HCT116 (cell line): Measurements from ENCODE around the gene CELF4. TPM values are rescaled to one million over a fixed set of nuclear protein-coding genes. Genes with fewer than 3 reads are reported as not detected.

Experiments used
- ATAC-seq: fragments of 200-7000 bp; cut with Tn5 transposase; 2 replicates; pipeline ENCODE4 v1.9.1; 2020; ENCODE audit warnings: mild to moderate bottlenecking, moderate library complexity
- BruUV-seq: library from RNA; stranded (reverse); fragments of 400-500 nt; replicated peaks from 2 replicates; lab custom pipeline; 2021; lab: Mats Ljungman, UMichigan
- CTCF ChIA-PET: fragments of 300-600 bp; sonication (Branson Sonifier 250); formaldehyde crosslinking; loops from one replicate; lab custom pipeline; 2021; ENCODE audit warnings: antibody characterized with exemption; lab: Charles Lee
- POLR2A ChIA-PET: fragments of 300-600, 350-600 bp; sonication (Branson Sonifier 250); formaldehyde crosslinking; loops from one replicate; lab custom pipeline; 2021; ENCODE audit warnings: antibody characterized with exemption; lab: Charles Lee
- RAD21 ChIA-PET, 2 experiments: fragments of 300-600 bp; sonication (Branson Sonifier 250); formaldehyde crosslinking; loops; one replicate each; lab custom pipeline; 2023; ENCODE audit warnings: low total read pairs in 2 of 2; ENCODE audit not compliant: uncharacterized antibody in 2 of 2, unreplicated experiment in 2 of 2, low non-redundant PET in 1 of 2; lab: Charles Lee
- DNase-seq: peaks from one replicate; pipeline ENCODE4 v3.0.0-alpha.2; 2010; ENCODE audit warnings: low read depth, low spot score
- H2AFZ ChIP-seq: fragments of 200-600 bp; shearing (Covaris generic), sonication (generic); 2 replicates; pipeline ENCODE4 v1.6.1; 2017; ENCODE audit warnings: low read depth, mixed run types, mixed read lengths, antibody characterized with exemption, low read length; ENCODE audit not compliant: poor library complexity, severe bottlenecking
- H3K27ac ChIP-seq: 2 replicates; pipeline ENCODE4 v1.5.1; 2012; ENCODE audit warnings: low read depth, low read length
- H3K27me3 ChIP-seq: fragments of 200-600 bp; sonication (generic); 2 replicates; pipeline ENCODE4 v1.6.1; 2016; ENCODE audit warnings: mixed run types, low read length, mixed read lengths; ENCODE audit not compliant: insufficient read depth
- H3K36me3 ChIP-seq, 2 experiments: fragments of 200-500 bp in 1 of 2; fragments of 200-600 bp in 1 of 2; sonication (Bioruptor generic) in 1 of 2; sonication (generic) in 1 of 2; 2 replicates each; pipeline versions ENCODE4 v1.5.1 to v1.6.1; 2014 to 2016; ENCODE audit warnings: low read length in 2 of 2, inconsistent platforms in 1 of 2, mixed read lengths in 1 of 2, mixed run types in 1 of 2; ENCODE audit not compliant: insufficient read depth in 2 of 2, control insufficient read depth in 1 of 2
- H3K4me1 ChIP-seq, 2 experiments: fragments of 200-600 bp in 1 of 2; sonication (generic) in 1 of 2; 2 replicates each; pipeline versions ENCODE4 v1.5.1 to v1.6.1; 2012 to 2017; ENCODE audit warnings: low read length in 2 of 2, inconsistent platforms in 1 of 2, mild to moderate bottlenecking in 1 of 2, mixed read lengths in 1 of 2, mixed run types in 1 of 2, moderate library complexity in 1 of 2; ENCODE audit not compliant: insufficient read depth in 2 of 2, control insufficient read depth in 1 of 2
- H3K4me2 ChIP-seq: fragments of 200-600 bp; sonication (generic); 2 replicates; pipeline ENCODE4 v1.6.1; 2017; ENCODE audit warnings: mixed run types, low read length, mixed read lengths
- H3K4me3 ChIP-seq, 2 experiments: fragments of 200-600 bp in 1 of 2; sonication (generic) in 1 of 2; replicated peaks in 1 of 2; 2 replicates each; pipeline ENCODE4 v1.5.1; 2011 to 2016; ENCODE audit warnings: low read length in 2 of 2, control low read depth in 1 of 2, low read depth in 1 of 2, mild to moderate bottlenecking in 1 of 2, mixed read lengths in 1 of 2, mixed run types in 1 of 2
- H3K79me2 ChIP-seq: fragments of 200-600 bp; sonication (generic); 2 replicates; pipeline ENCODE4 v1.6.1; 2017; ENCODE audit warnings: mild to moderate bottlenecking, mixed run types, low read length, moderate library complexity, mixed read lengths; ENCODE audit not compliant: insufficient read depth
- H3K9ac ChIP-seq: fragments of 200-600 bp; sonication (generic); 2 replicates; pipeline ENCODE4 v1.6.1; 2016; ENCODE audit warnings: low read length, mixed read lengths
- H3K9me2 ChIP-seq: fragments of 200-600 bp; sonication (generic), shearing (Covaris generic); 2 replicates; pipeline ENCODE4 v1.6.1; 2017; ENCODE audit warnings: mixed run types, mild to moderate bottlenecking, moderate library complexity; ENCODE audit not compliant: insufficient read depth
- H3K9me3 ChIP-seq, 2 experiments: fragments of 200-500 bp in 1 of 2; fragments of 200-600 bp in 1 of 2; sonication (Bioruptor generic) in 1 of 2; sonication (generic) in 1 of 2; 2 replicates each; pipeline ENCODE4 v1.6.1; 2014 to 2017; ENCODE audit warnings: low read length in 2 of 2, mixed read lengths in 2 of 2, inconsistent platforms in 1 of 2, low read depth in 1 of 2, mild to moderate bottlenecking in 1 of 2, mixed run types in 1 of 2, moderate library complexity in 1 of 2; ENCODE audit not compliant: control insufficient read depth in 1 of 2, insufficient read depth in 1 of 2
- H4K20me1 ChIP-seq: fragments of 200-600 bp; sonication (generic), shearing (Covaris generic); 2 replicates; pipeline ENCODE4 v1.6.1; 2017; ENCODE audit warnings: mixed run types, mild to moderate bottlenecking, moderate library complexity; ENCODE audit not compliant: insufficient read depth
- CBX3 ChIP-seq: IDR thresholded peaks from 2 replicates; pipeline ENCODE4 v1.6.1; 2012; ENCODE audit warnings: low read depth
- CEBPB ChIP-seq: IDR thresholded peaks from 2 replicates; pipeline ENCODE4 v1.6.1; 2012; ENCODE audit warnings: low read depth
- EGR1 ChIP-seq: IDR thresholded peaks from 2 replicates; pipeline ENCODE4 v1.6.1; 2012; ENCODE audit warnings: low read depth
- FOSL1 ChIP-seq: IDR thresholded peaks from 2 replicates; pipeline ENCODE4 v1.6.1; 2012; ENCODE audit warnings: low read depth
- MAX ChIP-seq: IDR thresholded peaks from 2 replicates; pipeline ENCODE4 v1.6.1; 2012
- POLR2AphosphoS5 ChIP-seq: IDR thresholded peaks from 2 replicates; pipeline ENCODE4 v1.6.1; 2011; ENCODE audit warnings: mild to moderate bottlenecking, low read depth, low read length, moderate library complexity
- RAD21 ChIP-seq: IDR thresholded peaks from 2 replicates; pipeline ENCODE4 v1.6.1; 2012; ENCODE audit warnings: low read depth, mild to moderate bottlenecking
- REST ChIP-seq: IDR thresholded peaks from 2 replicates; pipeline ENCODE4 v1.6.1; 2012; ENCODE audit warnings: low read depth
- SP1 ChIP-seq: IDR thresholded peaks from 2 replicates; pipeline ENCODE4 v1.6.1; 2012; ENCODE audit warnings: low read depth
- TCF7L2 ChIP-seq: IDR thresholded peaks from 2 replicates; pipeline ENCODE4 v1.7.0; 2011; ENCODE audit warnings: borderline replicate concordance, inconsistent platforms; ENCODE audit not compliant: insufficient read depth, insufficient read length; ENCODE audit errors: extremely low read depth
- ZFX ChIP-seq: fragments of 450-650 bp; IDR thresholded peaks from 2 replicates; pipeline ENCODE4 v1.6.1; 2017
- ZNF274 ChIP-seq: fragments of 200-500 bp; sonication (Bioruptor generic); IDR thresholded peaks from 2 replicates; pipeline ENCODE4 v1.6.1; 2014; ENCODE audit warnings: mild to moderate bottlenecking, low read depth, low read length, inconsistent platforms
- intact Hi-C: fragments of 100-400 bp; cut with micrococcal nuclease; formaldehyde crosslinking; loops from 2 replicates; pipeline ENCODE4 v1.10.0; 2022
- total RNA-seq: library from RNA; stranded (reverse); gene quantifications from one replicate; pipeline ENCODE4 v1.2.1, GENCODE V29; 2021; ENCODE audit not compliant: unreplicated experiment
- TF ChIP-seq, protein P1 (sequence below), 3 experiments: fragments of 200-600 bp in 1 of 3; sonication (generic) in 1 of 3; IDR thresholded peaks in 2 of 3; conservative IDR thresholded peaks in 1 of 3; 2 replicates each; pipeline ENCODE4 v1.5.1; 2012 to 2017; ENCODE audit warnings: low read depth in 2 of 3, low read length in 2 of 3, antibody characterized with exemption in 1 of 3, borderline replicate concordance in 1 of 3, control low read depth in 1 of 3, mild to moderate bottlenecking in 1 of 3, mixed read lengths in 1 of 3, mixed run types in 1 of 3, moderate library complexity in 1 of 3; ENCODE audit not compliant: insufficient read depth in 1 of 3

CELF4 gene
- total RNA-seq, 1 experiment from 2014 or later, result not detected

- H3K27me3 ChIP-seq, result peaks cover 18% of the 10 kb centered on the region; the same call in 1 of the 2 replicates
- intact Hi-C loops, result no loop called here
- no peaks in the 10 kb centered on the region for H3K9me2 ChIP-seq
- H3K9ac ChIP-seq, result no peak overlapping the region
- no TSS peak for BruUV-seq
- ATAC-seq, result no peak
- H3K4me1 ChIP-seq, result peaks cover 5 to 21% of the 10 kb centered on the region in 2 experiments; a peak in 3 of 4 replicates
- H3K9me3 ChIP-seq, result no peaks in the 10 kb centered on the region
- CTCF ChIA-PET, result interaction anchor here (1.5 kb wide), 1 partner anchor 39 kb away, joined by 3 read pairs; no protein-coding TSS in a partner anchor
- no peaks in the 10 kb centered on the region for H4K20me1 ChIP-seq
- no peaks in the 10 kb centered on the region for H3K79me2 ChIP-seq
- no peak for TF ChIP-seq EGR1
- no peak for TF ChIP-seq POLR2AphosphoS5
- no peak for TF ChIP-seq REST
- TF ChIP-seq ZFX, result no peak
- no peak for TF ChIP-seq CEBPB
- TF ChIP-seq, protein P1, sequence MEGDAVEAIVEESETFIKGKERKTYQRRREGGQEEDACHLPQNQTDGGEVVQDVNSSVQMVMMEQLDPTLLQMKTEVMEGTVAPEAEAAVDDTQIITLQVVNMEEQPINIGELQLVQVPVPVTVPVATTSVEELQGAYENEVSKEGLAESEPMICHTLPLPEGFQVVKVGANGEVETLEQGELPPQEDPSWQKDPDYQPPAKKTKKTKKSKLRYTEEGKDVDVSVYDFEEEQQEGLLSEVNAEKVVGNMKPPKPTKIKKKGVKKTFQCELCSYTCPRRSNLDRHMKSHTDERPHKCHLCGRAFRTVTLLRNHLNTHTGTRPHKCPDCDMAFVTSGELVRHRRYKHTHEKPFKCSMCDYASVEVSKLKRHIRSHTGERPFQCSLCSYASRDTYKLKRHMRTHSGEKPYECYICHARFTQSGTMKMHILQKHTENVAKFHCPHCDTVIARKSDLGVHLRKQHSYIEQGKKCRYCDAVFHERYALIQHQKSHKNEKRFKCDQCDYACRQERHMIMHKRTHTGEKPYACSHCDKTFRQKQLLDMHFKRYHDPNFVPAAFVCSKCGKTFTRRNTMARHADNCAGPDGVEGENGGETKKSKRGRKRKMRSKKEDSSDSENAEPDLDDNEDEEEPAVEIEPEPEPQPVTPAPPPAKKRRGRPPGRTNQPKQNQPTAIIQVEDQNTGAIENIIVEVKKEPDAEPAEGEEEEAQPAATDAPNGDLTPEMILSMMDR (IDR thresholded peaks at IDR 0.05 in 2 of 3, conservative IDR thresholded peaks at IDR 0.05 in 1 of 3; ENCODE audit: borderline replicate concordance in 1 of 3, insufficient read depth in 1 of 3, low read depth in 2 of 3, low read length in 2 of 3), result no peak
- TF ChIP-seq SP1, result no peak
- TF ChIP-seq RAD21, result no peak
- no peak for TF ChIP-seq ZNF274
- TF ChIP-seq CBX3, result no peak
- no peak for TF ChIP-seq TCF7L2
- TF ChIP-seq FOSL1, result no peak
- TF ChIP-seq MAX, result no peak
- TF ChIP-seq, all 23 proteins: peak for 0
- H3K36me3 ChIP-seq, result no peaks in the 10 kb centered on the region
- RAD21 ChIA-PET, result no interaction called here
- H3K27ac ChIP-seq, result no peak overlapping the region
- H3K4me2 ChIP-seq, result no peak overlapping the region
- H3K4me3 ChIP-seq, result no peak overlapping the region
- no peak overlapping the region for H2AFZ ChIP-seq
- POLR2A ChIA-PET, result no interaction called here
- DNase-seq, result no peak
These were observed 133.0 kb downstream of the CELF4 start for GRCh38 chr18:37432436-37433195.
